GM13976 (cell line): ENCODE data around the gene PTPN11.

Experiments
- DNase-seq: peaks from one replicate; pipeline ENCODE4 v3.0.0; 2012; ENCODE audit warnings: low spot score
- CTCF ChIP-seq: IDR thresholded peaks from 2 replicates; pipeline ENCODE4 v1.5.1; 2012; ENCODE audit warnings: borderline replicate concordance, mild to moderate bottlenecking; ENCODE audit not compliant: insufficient read depth; ENCODE audit errors: extremely low read depth, missing control alignments, control extremely low read depth
- in situ Hi-C: fragments of 300-500 bp; cut with MboI; formaldehyde crosslinking; loops from one replicate; pipeline ENCODE4 v1.12.0; 2022; ENCODE audit warnings: low sequenced_read_pairs, mixed read lengths, inconsistent platforms; ENCODE audit not compliant: unreplicated experiment

Gene PTPN11

GRCh38 chr12:112546339-112546738 is 127.6 kb downstream of the PTPN11 start:
- in situ Hi-C loops: no loop called here
- no peak for TF ChIP-seq CTCF

GRCh38 chr12:112546996-112547395 is 128.2 kb downstream of the PTPN11 start:
- TF ChIP-seq CTCF: no peak
- in situ Hi-C loops: no loop called here
- no peak for DNase-seq

More at GRCh38 chr12:112546339-112546738, 127.6 kb downstream of the PTPN11 start:
- no peak for DNase-seq

- in situ Hi-C loops: no loop called here
- no peak for DNase-seq
- TF ChIP-seq CTCF: no peak
These were observed 130.3 kb downstream of the PTPN11 start for GRCh38 chr12:112549031-112549430.

- no peak for TF ChIP-seq CTCF
- in situ Hi-C loops: no loop called here
- DNase-seq: no peak
These were observed 132.9 kb downstream of the PTPN11 start for GRCh38 chr12:112551681-112552080.

GRCh38 chr12:112555621-112556233 is 137.0 kb downstream of the PTPN11 start:
- in situ Hi-C loops: no loop called here
- DNase-seq: no peak
- TF ChIP-seq CTCF: no peak

GRCh38 chr12:112557951-112558630 is 139.3 kb downstream of the PTPN11 start:
- in situ Hi-C loops: no loop called here
- no peak for TF ChIP-seq CTCF
- DNase-seq: no peak
